Duodenal mucosa (tissue), 2 donors: Measurements from ENCODE around the gene ADAMTS2.

Experiments
- H3K27ac ChIP-seq: one replicate; pipeline ENCODE4 v1.7.0; 2013; ENCODE audit warnings: low read depth, low read length
- H3K27me3 ChIP-seq, 2 donors: one replicate each; pipeline ENCODE4 v1.7.0; 2013; ENCODE audit warnings: low read length in 2 of 2, control low read depth in 1 of 2; ENCODE audit not compliant: insufficient read depth in 2 of 2, control insufficient read depth in 1 of 2
- H3K36me3 ChIP-seq, 2 donors: one replicate each; pipeline ENCODE4 v1.7.0; 2013; ENCODE audit warnings: low read length in 2 of 2, control low read depth in 1 of 2; ENCODE audit not compliant: insufficient read depth in 2 of 2, control insufficient read depth in 1 of 2
- H3K4me1 ChIP-seq, 2 donors: one replicate each; pipeline ENCODE4 v1.7.0; 2013; ENCODE audit warnings: low read length in 2 of 2, control low read depth in 1 of 2; ENCODE audit not compliant: insufficient read depth in 2 of 2, control insufficient read depth in 1 of 2
- H3K4me3 ChIP-seq, 2 donors: one replicate each; pipeline ENCODE4 v1.7.0; 2013; ENCODE audit warnings: low read length in 2 of 2, low read depth in 1 of 2
- H3K9ac ChIP-seq, 2 donors: one replicate each; pipeline ENCODE4 v1.7.0; 2013; ENCODE audit warnings: low read length in 2 of 2, low read depth in 1 of 2
- H3K9me3 ChIP-seq, 2 donors: one replicate each; pipeline ENCODE4 v1.7.0; 2013; ENCODE audit warnings: low read length in 2 of 2, control low read depth in 1 of 2; ENCODE audit not compliant: control insufficient read depth in 1 of 2

Gene ADAMTS2

DNA sequence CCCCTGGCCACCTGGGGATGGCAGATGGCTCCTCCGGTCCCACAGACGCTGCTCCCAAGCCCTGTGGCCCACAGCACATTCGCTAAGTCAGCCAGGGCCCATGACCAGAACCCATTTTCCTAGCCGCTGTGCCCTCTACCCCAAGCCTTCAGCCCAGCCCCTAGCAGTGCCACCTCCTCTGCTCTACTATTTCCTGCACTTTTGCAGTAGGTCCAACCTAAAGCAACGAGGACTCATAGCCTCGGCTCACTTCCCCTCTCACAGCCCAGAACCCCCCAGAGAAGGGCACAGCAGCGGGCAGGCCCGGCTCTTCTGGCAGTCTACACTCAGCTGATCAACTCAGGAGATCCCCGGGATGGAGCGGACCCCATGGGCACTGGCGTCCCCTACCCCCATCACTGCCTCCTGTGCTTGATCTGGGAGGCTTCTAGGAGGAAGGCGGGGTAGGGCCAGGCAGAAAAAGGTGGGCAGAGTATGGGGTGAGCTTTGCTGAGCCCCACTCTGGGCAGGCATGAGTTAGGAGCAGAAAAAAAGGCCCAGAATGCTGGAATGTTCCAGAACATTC lies 173.9 kb downstream of the ADAMTS2 start:
- H3K9ac ChIP-seq = no peak overlapping the region
- H3K27ac ChIP-seq = no peak overlapping the region
- H3K27me3 ChIP-seq = no peaks in the 10 kb centered on the region
- peaks cover 0 to 3% of the 10 kb centered on the region in 2 donors for H3K4me1 ChIP-seq
- no peak overlapping the region for H3K4me3 ChIP-seq
- H3K36me3 ChIP-seq = no peaks in the 10 kb centered on the region
- H3K9me3 ChIP-seq = no peaks in the 10 kb centered on the region

DNA sequence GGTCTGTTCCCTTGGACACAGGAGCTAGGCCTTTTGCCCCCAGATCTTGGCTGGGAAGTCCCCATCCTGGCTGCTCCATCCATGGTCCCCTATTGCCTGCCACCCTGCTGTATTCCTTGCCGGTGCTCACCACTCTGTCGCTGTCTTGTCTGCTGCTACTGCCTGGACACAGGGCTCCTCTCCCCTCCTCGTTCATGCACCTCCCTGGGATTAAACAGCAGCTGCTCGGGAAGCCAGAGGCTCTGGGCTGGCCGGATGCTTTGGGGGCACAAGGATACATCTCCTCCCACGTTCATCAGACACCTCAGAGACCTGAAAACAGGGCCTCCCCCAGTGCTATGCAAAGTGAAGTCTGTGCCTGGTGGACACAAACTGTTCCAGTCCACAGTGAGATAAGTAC lies 174.7 kb downstream of the ADAMTS2 start:
- Histone ChIP-seq H3K9me3 (no peaks in the 10 kb centered on the region), H3K9ac (no peak overlapping the region), H3K27ac (no peak overlapping the region), H3K4me3 (no peak overlapping the region), H3K27me3 (no peaks in the 10 kb centered on the region), H3K36me3 (no peaks in the 10 kb centered on the region), H3K4me1 (peaks cover 0 to 3% of the 10 kb centered on the region in 2 donors)

- no peaks in the 10 kb centered on the region for H3K9me3 ChIP-seq
- H3K4me1 ChIP-seq = peaks cover 0 to 3% of the 10 kb centered on the region in 2 donors
- no peak overlapping the region for H3K4me3 ChIP-seq
- no peaks in the 10 kb centered on the region for H3K27me3 ChIP-seq
- no peaks in the 10 kb centered on the region for H3K36me3 ChIP-seq
- H3K27ac ChIP-seq = no peak overlapping the region
- no peak overlapping the region for H3K9ac ChIP-seq
These were observed 175.4 kb downstream of the ADAMTS2 start for GRCh38 chr5:179169836-179170235.

DNA sequence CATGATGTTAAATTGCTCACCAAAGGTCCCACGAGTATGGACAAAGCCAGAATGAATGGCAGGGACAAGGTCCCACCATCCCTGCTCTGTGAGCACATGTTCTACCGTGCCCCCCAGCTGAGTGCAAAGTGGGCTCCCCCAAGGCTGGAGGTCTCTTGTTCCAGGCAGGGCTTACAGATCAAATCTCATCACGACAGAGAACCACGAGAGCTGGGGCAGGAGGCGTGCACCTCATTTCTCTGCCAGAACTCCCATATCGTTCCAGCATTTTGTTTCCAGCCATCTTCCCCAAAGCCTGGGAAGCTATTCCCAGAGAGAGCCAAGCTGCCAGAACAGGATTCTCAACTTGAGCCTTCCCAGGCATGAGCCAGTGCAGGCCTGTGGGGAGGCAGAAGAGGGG lies 176.6 kb downstream of the ADAMTS2 start:
- no peak overlapping the region for H3K27ac ChIP-seq
- no peak overlapping the region for H3K9ac ChIP-seq
- H3K4me3 ChIP-seq = no peak overlapping the region
- H3K27me3 ChIP-seq = no peaks in the 10 kb centered on the region
- no peaks in the 10 kb centered on the region for H3K9me3 ChIP-seq
- H3K4me1 ChIP-seq = peaks cover 0 to 3% of the 10 kb centered on the region in 2 donors
- H3K36me3 ChIP-seq = no peaks in the 10 kb centered on the region

DNA sequence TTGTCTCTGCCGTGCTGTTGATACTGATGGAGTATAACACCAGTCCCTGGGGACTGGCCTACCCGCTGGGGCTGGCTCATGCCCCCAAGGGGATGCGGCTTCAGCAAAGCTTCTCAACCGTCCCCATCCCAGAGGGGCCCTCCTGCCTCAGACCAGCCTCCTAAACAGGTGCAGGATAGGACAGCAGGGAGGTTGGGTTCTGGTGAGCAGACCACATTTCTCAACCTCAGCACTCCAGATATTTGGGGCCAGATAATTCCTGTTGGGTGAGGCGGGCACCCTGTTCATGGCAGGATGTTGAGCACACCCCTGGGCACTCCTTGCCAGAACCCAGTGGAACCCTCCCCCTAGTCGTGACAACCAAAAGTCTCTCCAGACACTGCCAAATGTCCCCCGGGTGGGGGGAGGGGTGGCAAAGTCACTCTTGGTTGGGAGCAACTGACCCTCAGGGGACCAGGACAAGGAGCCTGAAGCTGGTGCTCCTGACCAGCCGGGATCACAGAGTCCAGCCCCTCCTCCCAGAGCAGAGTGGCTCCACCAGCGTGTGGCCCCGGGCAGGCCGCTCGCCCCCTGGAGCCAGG lies 177.3 kb downstream of the ADAMTS2 start:
- H3K27ac ChIP-seq = no peak overlapping the region
- H3K36me3 ChIP-seq = no peaks in the 10 kb centered on the region
- H3K9ac ChIP-seq = no peak overlapping the region
- no peaks in the 10 kb centered on the region for H3K27me3 ChIP-seq
- peaks cover 0 to 3% of the 10 kb centered on the region in 2 donors for H3K4me1 ChIP-seq
- H3K4me3 ChIP-seq = no peak overlapping the region
- no peaks in the 10 kb centered on the region for H3K9me3 ChIP-seq

GRCh38 chr5:179166886-179167841 lies 178.1 kb downstream of the ADAMTS2 start:
- H3K36me3 ChIP-seq = no peaks in the 10 kb centered on the region
- H3K9me3 ChIP-seq = peaks cover 0 to 2% of the 10 kb centered on the region in 2 donors
- peaks cover 0 to 3% of the 10 kb centered on the region in 2 donors for H3K4me1 ChIP-seq
- no peak overlapping the region for H3K27ac ChIP-seq
- H3K4me3 ChIP-seq = peak overlapping the region; percentile 22 to 53
- H3K9ac ChIP-seq = no peak overlapping the region
- H3K27me3 ChIP-seq = no peaks in the 10 kb centered on the region

DNA sequence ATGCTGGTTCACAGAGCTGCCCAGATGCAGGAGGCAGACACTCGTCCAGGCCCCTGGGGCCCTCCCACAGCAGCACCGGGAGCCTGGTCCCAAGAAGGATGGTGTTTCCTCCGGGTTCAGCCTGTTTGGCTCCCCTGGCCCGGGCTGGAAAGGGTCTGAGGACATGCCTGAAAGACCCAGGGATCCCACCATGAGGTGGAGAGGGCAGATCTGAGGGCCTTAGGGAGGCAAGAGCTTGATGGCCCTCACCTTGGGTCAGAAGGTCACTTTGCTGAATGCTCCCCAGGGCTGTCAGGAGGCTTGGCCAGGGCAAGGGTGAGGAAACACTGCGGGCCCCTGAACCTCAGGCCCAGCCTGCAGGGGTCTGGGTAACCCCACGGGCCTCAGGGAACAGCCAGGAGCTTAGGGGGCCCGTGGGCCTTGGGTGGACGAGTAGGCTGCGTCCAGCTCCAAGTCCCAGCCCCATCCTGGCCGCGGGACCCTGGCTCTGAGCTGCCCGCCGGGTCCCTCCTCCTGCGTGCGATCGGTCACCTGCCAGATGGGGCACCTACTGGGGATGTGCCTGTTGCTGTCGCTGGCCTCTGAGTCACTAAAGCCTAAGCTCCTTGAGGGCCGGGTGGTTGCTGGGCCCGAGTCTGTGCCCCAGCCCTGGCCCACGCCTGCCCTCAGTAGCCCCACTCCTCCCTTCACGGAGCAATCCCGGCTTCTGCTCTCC lies 178.9 kb downstream of the ADAMTS2 start:
- H3K9me3 ChIP-seq = peaks cover 0 to 6% of the 10 kb centered on the region in 2 donors
- peaks cover 0 to 3% of the 10 kb centered on the region in 2 donors for H3K4me1 ChIP-seq
- H3K9ac ChIP-seq = no peak overlapping the region
- no peaks in the 10 kb centered on the region for H3K36me3 ChIP-seq
- no peaks in the 10 kb centered on the region for H3K27me3 ChIP-seq
- H3K4me3 ChIP-seq = no peak overlapping the region
- H3K27ac ChIP-seq = no peak overlapping the region

- Histone ChIP-seq H3K27ac (no peak overlapping the region), H3K4me3 (no peak overlapping the region), H3K9me3 (peaks cover 0 to 6% of the 10 kb centered on the region in 2 donors), H3K4me1 (peaks cover 0 to 3% of the 10 kb centered on the region in 2 donors), H3K9ac (no peak overlapping the region), H3K36me3 (no peaks in the 10 kb centered on the region), H3K27me3 (no peaks in the 10 kb centered on the region)
These were observed 179.7 kb downstream of the ADAMTS2 start for GRCh38 chr5:179165421-179166170.
